Heart left ventricle (tissue), 16 donors: ENCODE results near the gene ZBTB34. TPM values are rescaled to one million over a fixed set of nuclear protein-coding genes. Genes with fewer than 3 reads are reported as not detected.

Experiments used
- ATAC-seq, 4 donors: fragments of 200-7000 bp; cut with Tn5 transposase; one replicate each; pipeline ENCODE4 v1.9.1; 2020 to 2022; ENCODE audit warnings: moderate library complexity in 4 of 4, mild to moderate bottlenecking in 3 of 4, moderate number of reproducible peaks in 1 of 4
- DNase-seq, 5 donors: peaks; one replicate each; pipeline ENCODE4 v3.0.0-alpha.2; 2020
- H3K27ac ChIP-seq, 12 donors: fragments of 200-600 bp; sonication (generic) in 4 of 12; one replicate each; pipeline versions ENCODE4 v1.5.0 to v1.8.0; 2016 to 2022; ENCODE audit warnings: mild to moderate bottlenecking in 2 of 12
- H3K27me3 ChIP-seq, 9 donors: fragments of 200-600 bp; sonication (generic) in 2 of 9; one replicate each; pipeline versions ENCODE4 v1.5.1 to v1.8.0; 2016 to 2022; ENCODE audit warnings: mild to moderate bottlenecking in 3 of 9
- H3K36me3 ChIP-seq, 9 donors: fragments of 200-600 bp; sonication (generic) in 2 of 9; one replicate each; pipeline versions ENCODE4 v1.5.0 to v1.8.0; 2018 to 2022; ENCODE audit warnings: mild to moderate bottlenecking in 2 of 9
- H3K4me1 ChIP-seq, 12 donors: fragments of 200-600 bp; sonication (generic) in 4 of 12; one replicate each; pipeline versions ENCODE4 v1.5.0 to v1.8.0; 2016 to 2022; ENCODE audit warnings: mild to moderate bottlenecking in 3 of 12
- H3K4me3 ChIP-seq, 12 donors: fragments of 200-600 bp; sonication (generic) in 4 of 12; one replicate each; pipeline versions ENCODE4 v1.5.0 to v1.8.0; 2017 to 2022; ENCODE audit warnings: mild to moderate bottlenecking in 9 of 12, moderate library complexity in 4 of 12
- H3K9me3 ChIP-seq, 12 donors: fragments of 200-600 bp; sonication (generic) in 4 of 12; one replicate each; pipeline versions ENCODE4 v1.5.0 to v1.8.0; 2016 to 2022; ENCODE audit warnings: mild to moderate bottlenecking in 1 of 12
- CTCF ChIP-seq, 12 donors: fragments of 200-600 bp; sonication (generic) in 4 of 12; IDR thresholded peaks; one replicate each; pipeline versions ENCODE4 v1.5.0 to v1.8.0; 2018 to 2022; ENCODE audit warnings: antibody characterized with exemption in 12 of 12, mild to moderate bottlenecking in 5 of 12
- POLR2A ChIP-seq, 2 donors: fragments of 450-650 bp; IDR thresholded peaks; one replicate each; pipeline ENCODE4 v1.6.1; 2017; ENCODE audit warnings: antibody characterized with exemption in 2 of 2, mild to moderate bottlenecking in 2 of 2, moderate library complexity in 2 of 2
- WGBS, 4 donors: extraction: QIAGEN DNeasy Blood & Tissue Kit in 2 of 4; methylation state at CpG; one replicate each; pipeline versions ENCODE4 v1.1.5 to v1.1.7; 2013 to 2018; 5-methylcytosine and 5-hydroxymethylcytosine counted together
- intact Hi-C, 10 donors: fragments of 100-400 bp; cut with DNase I; formaldehyde crosslinking; loops; one replicate each; pipeline versions ENCODE4 v1.11.1 to v1.14.2; 2022
- polyA plus RNA-seq, 2 donors: library from polyadenylated mRNA; stranded (reverse); fragments of 200-250 nt; gene quantifications; one replicate each; pipeline ENCODE4 v1.2.3, GENCODE V29; 2013
- total RNA-seq, 9 donors: library from RNA; depleted of rRNA in 2 of 9; stranded (reverse); fragments of >200 nt in 2 of 9; fragmentation: NEBNext Ultra II Directional in 3 of 9; extraction: Animal tissue kit (Norgen Biotek cat#: 25700) in 3 of 9; gene quantifications; one replicate each; pipeline versions ENCODE4 v1.1.0 to v1.2.4, GENCODE V29; 2016 to 2023
- donor health status: ischemic (EF 13 %, LVEDD 7.1; RV severe dilation, severe dysfunction).
- donor health status: healthy with polysubstance abuse.
- donor health status: DM: no; HTN: yes; CAD: no.
- donor health status: DM: no; HTN: no; CAD: no.
- donor health status: ischemic (EF 25% LVEDD 6.9; RV normal size, moderate dysfunction).
- donor health status: ischemic (EF 25% LVEDD 5.7; RV mildly dilated, moderate dysfunction).
- donor health status: healthy.
- donor health status: DM: yes; HTN: yes; CAD: no.
- donor health status: ischemic (EF 35%, LVEDD 5.7; RV mildly dilated, moderate dysfunction).
- donor health status: nonischemic (EF 11% LVEDD 7.7; RV severe dilation, severe dysfunction).
- donor health status: DM: yes; HTN: yes; CAD: no.
- donor health status: PGD.
- donor health status: ischemic (EF 29% LVEDD 5.4; RV normal size, mild dysfunction).
- donor health status: nonischemic (EF 23%, LVEDD 6.1; RV moderate dilation, normal function).

ZBTB34 gene
- total and polyA plus RNA-seq, 11 donors = 2.2 to 8.2 (median 5.0) TPM

DNA sequence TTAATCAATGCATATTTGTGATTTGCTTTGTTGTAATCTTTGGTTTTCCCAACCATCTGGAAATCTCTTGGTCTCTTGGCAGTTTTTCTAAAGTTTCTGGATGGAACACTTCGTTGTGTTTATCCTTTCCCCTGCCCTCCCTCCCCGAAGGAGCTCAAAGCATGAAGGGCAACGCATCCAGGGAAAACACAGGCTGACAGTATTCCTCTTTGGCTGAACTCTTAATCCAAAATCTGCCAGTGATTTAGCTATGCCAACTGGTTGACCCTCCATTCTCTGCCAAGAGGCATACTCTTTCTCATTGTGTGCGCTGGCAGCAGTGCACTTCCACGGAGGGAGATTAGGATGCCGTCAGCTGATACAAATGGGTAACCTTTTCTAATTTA, 20.5 kb downstream of the ZBTB34 start:
- no peak overlapping the region for H3K27ac ChIP-seq
- intact Hi-C loops = no loop called here
- no peak for TF ChIP-seq POLR2A (IDR thresholded peaks at IDR 0.05)
- TF ChIP-seq CTCF (IDR thresholded peaks at IDR 0.05) = no peak
- WGBS, 4 donors = 63 to 74% (median 67%) methylated on average over 6 of the region's 6 CpGs
- peaks cover 0 to 60% (median 38%) of the 10 kb centered on the region in 9 donors for H3K36me3 ChIP-seq
- no peak overlapping the region for H3K4me3 ChIP-seq
- no peaks in the 10 kb centered on the region for H3K9me3 ChIP-seq
- DNase-seq (no peak), ATAC-seq (peak; percentile 48 to 78 (median 68))
- no peaks in the 10 kb centered on the region for H3K27me3 ChIP-seq
- peaks cover 0 to 24% (median 10%) of the 10 kb centered on the region in 12 donors for H3K4me1 ChIP-seq

DNA sequence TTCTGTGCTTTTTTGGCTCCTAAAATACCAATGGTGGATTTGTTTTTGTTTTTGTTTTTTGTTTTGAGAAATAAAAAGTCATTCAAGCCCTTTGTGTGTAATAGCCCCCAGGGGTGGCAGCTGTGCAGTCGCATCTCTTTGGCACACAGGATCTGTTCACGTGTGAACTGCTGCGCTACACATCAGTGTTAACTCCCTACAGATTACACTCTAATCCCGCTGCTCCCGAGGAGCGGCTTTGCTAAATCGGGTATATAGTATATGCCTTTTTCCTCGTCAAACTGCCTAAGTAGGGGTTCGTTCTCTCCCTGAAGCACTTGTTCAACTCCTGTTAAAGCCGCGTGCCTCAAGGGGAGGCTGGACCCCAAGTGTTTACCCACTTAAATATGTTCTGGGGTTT, 22.3 kb downstream of the ZBTB34 start:
- Histone ChIP-seq H3K36me3 (peaks cover 0 to 60% (median 38%) of the 10 kb centered on the region in 9 donors), H3K27ac (no peak overlapping the region), H3K27me3 (no peaks in the 10 kb centered on the region), H3K4me3 (no peak overlapping the region), H3K4me1 (peaks cover 0 to 24% (median 10%) of the 10 kb centered on the region in 12 donors), H3K9me3 (no peaks in the 10 kb centered on the region)
- TF ChIP-seq CTCF (IDR thresholded peaks at IDR 0.05) (no peak), POLR2A (IDR thresholded peaks at IDR 0.05) (no peak)
- DNase-seq = no peak
- 88 to 96% (median 95%) methylated on average over 11 of the region's 11 CpGs for WGBS, 4 donors
- intact Hi-C loops = no loop called here
- no peak for ATAC-seq

GRCh38 chr9:126883636-126884035, 23.2 kb downstream of the ZBTB34 start:
- no peak overlapping the region for H3K27ac ChIP-seq
- peaks cover 0 to 51% (median 38%) of the 10 kb centered on the region in 9 donors for H3K36me3 ChIP-seq
- no peak overlapping the region for H3K4me3 ChIP-seq
- ATAC-seq (no peak), DNase-seq (no peak)
- no peaks in the 10 kb centered on the region for H3K27me3 ChIP-seq
- intact Hi-C loops = no loop called here
- H3K4me1 ChIP-seq = peaks cover 0 to 24% (median 10%) of the 10 kb centered on the region in 12 donors
- TF ChIP-seq POLR2A (IDR thresholded peaks at IDR 0.05) = no peak
- no peak for TF ChIP-seq CTCF (IDR thresholded peaks at IDR 0.05)
- 82 to 85% (median 83%) methylated on average over 15 of the region's 15 CpGs for WGBS, 4 donors
- H3K9me3 ChIP-seq = no peaks in the 10 kb centered on the region

DNA sequence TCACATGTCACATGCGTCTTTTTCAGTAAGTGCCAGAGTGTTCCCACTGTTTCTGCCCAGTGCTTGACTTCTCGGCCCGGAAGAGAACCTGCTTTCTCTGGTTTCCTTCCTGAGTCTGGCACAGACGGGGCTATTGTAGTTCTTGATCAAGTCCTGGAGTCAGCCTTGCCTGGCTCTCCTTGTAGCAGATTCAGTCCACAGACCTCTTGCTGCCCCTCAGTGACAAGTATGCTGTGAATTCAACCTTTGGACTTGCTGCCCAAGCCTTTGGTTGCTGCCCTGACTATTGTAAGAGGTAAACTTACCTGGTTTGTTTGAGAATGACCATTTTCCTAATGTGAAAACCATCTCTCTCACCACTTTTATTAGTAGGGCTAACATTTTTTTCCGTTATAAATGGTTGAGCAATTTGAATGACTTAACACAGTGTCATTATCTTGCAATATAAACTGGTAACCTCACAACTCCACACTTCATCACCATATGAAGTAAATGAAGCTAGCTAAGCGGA, 24.7 kb downstream of the ZBTB34 start:
- H3K27ac ChIP-seq = no peak overlapping the region
- peak in 3 of 4 donors; percentile 47 to 64 (median 54) for ATAC-seq
- WGBS, 4 donors = 41 to 54% (median 45%) methylated on average over 6 of the region's 6 CpGs

More for the DNA sequence above, 24.7 kb downstream of the ZBTB34 start:
- Histone ChIP-seq H3K27me3 (no peaks in the 10 kb centered on the region), H3K9me3 (no peaks in the 10 kb centered on the region), H3K4me3 (no peak overlapping the region), H3K4me1 (peaks cover 0 to 24% (median 10%) of the 10 kb centered on the region in 12 donors), H3K36me3 (peaks cover 0 to 39% (median 26%) of the 10 kb centered on the region in 9 donors)
- no peak for DNase-seq
- intact Hi-C loops = no loop called here
- TF ChIP-seq POLR2A (IDR thresholded peaks at IDR 0.05) (no peak), CTCF (IDR thresholded peaks at IDR 0.05) (no peak)
